LNCaP clone FGC (cell line): Measurements from ENCODE around the gene FIZ1.

Experiments
- DNase-seq: peaks from one replicate; pipeline ENCODE4 v3.0.0-alpha.2; 2011; ENCODE audit warnings: low read depth
- H3K4me3 ChIP-seq: 2 replicates; pipeline ENCODE4 v1.5.1; 2011; ENCODE audit warnings: mild to moderate bottlenecking, low read depth, low read length, control low read depth
- TF ChIP-seq, protein P1 (sequence below): IDR thresholded peaks from 2 replicates; pipeline ENCODE4 v1.5.1; 2012; ENCODE audit warnings: mild to moderate bottlenecking; ENCODE audit not compliant: control insufficient read depth, insufficient read depth; ENCODE audit errors: extremely low read depth

The FIZ1 gene

DNA sequence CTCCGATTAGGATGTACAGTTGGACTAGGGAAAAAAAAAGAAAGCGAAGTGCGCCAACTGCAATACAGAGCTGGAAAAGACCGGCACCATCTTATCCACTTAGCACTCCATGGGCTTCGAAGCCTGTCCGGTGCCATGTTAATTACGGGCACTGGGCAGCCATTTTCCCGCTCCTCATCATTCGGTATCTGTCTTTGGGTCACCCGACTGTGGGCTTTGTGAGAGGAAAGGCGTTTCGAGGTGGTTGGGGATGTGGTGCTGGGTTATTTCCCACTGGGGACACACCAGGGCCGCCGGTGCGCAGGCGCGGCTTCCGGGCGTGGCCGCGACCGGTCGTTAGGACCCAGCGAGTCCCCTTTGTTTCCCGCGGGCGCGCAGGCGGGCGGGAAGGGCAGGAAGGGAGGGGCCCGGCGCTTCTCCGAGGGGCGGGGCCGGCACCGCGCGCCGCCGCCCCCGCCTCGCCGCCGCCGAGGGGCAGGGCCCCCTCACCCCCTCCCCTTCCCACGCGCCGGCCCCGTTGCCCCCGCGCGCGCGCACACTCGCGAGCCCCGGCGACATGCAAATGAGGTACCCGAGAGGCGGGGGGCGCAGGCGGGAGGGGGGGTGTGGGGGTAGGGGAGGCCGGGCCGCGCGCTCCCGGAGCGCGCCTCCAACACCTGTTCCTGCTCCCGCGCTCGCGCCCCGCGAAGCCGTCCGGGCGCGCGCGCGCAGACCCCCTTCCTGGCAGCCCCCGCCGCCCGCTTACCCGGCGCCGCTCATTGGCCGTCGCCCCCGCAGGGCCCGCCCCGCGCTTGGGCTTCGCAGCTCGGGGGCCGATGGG, 735 bp upstream of the FIZ1 start, which contains the start of gene ZNF524:
TSS of gene ZNF524 (plus strand) at position 447 of the 820 bp plus-strand sequence. CDS start 1,825 bp downstream, outside the sequence.
- TF ChIP-seq, protein P1, sequence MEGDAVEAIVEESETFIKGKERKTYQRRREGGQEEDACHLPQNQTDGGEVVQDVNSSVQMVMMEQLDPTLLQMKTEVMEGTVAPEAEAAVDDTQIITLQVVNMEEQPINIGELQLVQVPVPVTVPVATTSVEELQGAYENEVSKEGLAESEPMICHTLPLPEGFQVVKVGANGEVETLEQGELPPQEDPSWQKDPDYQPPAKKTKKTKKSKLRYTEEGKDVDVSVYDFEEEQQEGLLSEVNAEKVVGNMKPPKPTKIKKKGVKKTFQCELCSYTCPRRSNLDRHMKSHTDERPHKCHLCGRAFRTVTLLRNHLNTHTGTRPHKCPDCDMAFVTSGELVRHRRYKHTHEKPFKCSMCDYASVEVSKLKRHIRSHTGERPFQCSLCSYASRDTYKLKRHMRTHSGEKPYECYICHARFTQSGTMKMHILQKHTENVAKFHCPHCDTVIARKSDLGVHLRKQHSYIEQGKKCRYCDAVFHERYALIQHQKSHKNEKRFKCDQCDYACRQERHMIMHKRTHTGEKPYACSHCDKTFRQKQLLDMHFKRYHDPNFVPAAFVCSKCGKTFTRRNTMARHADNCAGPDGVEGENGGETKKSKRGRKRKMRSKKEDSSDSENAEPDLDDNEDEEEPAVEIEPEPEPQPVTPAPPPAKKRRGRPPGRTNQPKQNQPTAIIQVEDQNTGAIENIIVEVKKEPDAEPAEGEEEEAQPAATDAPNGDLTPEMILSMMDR, result no peak
- DNase-seq, result peak; percentile 70
- H3K4me3 ChIP-seq, result peak within 1 kb of the TSS; percentile 61

DNA sequence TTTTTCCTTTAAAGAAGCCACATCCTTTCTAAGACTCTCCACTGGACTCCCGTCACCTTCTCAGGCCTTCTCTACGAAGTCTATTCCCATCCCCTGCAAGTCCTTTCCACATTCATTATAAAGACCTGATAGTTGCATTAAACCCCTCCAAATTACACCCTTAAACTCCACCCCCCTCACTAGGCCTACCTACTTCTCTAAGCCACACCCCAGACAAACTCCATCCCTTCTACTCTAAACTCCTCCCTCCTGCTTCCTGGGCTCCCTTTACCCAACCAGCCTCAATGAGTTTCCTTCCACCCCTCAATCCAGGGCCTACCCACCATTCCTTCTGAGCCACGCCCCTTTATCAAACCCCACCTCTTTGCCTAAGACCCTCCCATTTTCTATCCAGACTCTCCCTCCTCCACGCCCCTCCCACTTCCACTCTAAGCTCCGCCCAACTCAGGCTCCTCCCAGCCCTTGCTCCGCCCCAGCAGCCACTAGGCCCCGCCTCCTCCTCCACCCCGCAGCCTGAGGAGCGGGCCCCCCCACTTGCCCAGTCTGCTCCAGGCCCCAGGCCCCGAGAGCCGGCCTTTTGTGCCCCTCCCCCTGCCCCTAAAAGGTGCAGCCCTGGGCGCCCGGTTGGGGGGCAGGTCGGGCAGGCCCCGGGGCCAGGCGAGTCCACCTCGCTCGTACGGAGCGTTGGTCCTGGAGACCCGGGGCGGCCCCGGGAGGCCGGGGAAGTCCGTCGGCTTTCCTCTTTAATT, 424 bp downstream of the FIZ1 start:
- DNase-seq, result peak; percentile 89
- peak overlapping the region; percentile 61 for H3K4me3 ChIP-seq
- TF ChIP-seq, protein P1, result no peak

DNA sequence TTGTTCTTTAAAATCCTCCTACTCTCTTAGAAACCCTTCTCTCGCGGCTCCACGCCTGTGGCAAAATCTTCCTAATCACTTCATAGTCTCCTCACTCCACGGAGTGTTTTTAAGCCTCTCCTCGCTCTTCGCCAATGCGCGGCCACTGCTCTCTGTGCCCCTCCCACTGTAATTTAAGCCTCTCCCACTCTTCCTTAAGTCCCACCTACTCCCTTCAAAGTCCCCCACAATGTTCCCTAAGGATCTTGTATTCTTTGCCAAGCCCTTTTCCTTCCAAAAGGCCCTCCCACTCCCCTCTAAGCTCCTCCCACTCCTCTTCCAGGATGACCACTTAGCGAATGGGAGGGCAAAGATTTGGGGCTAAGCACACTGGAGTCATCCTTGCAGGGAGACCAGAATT, 1.3 kb downstream of the FIZ1 start:
- no peak overlapping the region for H3K4me3 ChIP-seq
- DNase-seq, result no peak
- TF ChIP-seq, protein P1, result no peak

DNA sequence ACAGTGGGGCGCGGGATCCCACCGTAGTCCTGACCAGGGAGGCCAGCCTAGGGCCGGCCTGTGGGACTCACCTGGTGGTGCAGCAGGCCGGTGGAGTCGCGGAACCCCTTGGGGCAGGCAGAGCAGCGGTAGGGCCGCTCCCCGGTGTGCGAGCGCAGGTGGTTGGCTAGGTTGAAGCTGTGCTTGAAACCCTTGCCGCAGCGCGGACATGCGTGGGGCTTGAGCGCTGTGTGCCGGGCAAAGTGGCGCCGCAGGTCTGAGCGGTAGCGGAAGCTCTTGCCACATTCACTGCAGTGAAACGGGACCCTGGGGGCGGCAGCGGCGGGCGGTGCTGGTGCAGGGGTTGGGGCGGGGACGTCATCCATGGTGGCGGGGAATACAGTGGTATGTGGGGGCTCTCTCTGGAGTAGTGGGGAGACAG, 1.8 kb downstream of the FIZ1 start:
- H3K4me3 ChIP-seq, result no peak overlapping the region
- TF ChIP-seq, protein P1, result no peak
- no peak for DNase-seq

DNA sequence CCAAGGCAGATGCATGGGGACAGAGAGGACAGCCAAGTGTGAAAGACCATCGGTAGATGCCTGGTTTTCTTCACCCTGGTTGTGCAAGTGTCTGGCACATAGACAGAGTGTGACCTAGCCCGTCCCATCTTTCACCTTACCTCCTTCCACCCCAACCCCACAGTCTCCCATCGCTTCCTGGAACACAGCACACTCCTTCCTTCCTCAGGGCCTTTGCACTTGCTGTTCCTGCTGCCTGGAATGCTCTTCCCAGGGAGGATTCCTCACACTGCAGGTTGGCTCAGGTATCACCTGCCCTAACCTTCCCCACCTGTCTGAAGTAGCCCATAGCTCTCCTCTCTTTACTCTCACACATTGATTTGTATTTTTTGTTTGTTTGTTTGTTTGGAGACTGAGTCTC, 3.0 kb downstream of the FIZ1 start:
- TF ChIP-seq, protein P1, result no peak
- DNase-seq, result no peak
- H3K4me3 ChIP-seq, result no peak overlapping the region

DNA sequence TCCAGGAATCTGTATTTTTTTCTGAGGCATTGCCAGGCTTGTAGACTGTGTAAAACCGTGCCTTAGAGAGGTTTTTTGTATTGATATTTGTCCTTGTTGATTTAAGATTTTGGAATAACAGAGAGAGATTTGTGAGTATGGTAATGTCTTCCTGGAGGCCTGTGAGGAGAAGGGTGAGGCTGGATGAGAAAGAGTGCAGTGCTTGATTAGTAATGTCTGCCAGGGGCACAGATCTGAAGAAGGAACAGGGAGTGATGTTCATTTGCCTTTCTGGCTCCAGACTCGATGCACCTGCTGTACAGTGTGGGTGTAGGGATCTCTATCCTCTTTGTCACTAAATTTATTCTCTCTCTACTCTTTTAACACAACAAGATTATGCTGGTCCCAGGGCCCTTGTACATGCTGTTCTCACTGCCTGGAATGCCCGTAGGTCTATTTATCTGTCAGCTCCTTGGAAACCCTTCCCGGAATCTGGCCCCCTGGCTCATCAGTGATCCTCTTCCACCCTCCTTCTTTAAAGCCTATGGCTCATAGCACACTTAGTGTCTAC, 4.2 kb downstream of the FIZ1 start:
- TF ChIP-seq, protein P1, result no peak
- H3K4me3 ChIP-seq, result no peak overlapping the region
- no peak for DNase-seq
